Medulla oblongata (tissue), 1 donor: ENCODE results near the gene WDR82.

Source experiments
- DNase-seq: peaks from one replicate; pipeline ENCODE4 v3.0.0-alpha.2; 2015; ENCODE audit errors: extremely low spot score

WDR82 gene

GRCh38 chr3:52223449-52224408 is 54.7 kb downstream of the WDR82 start:
- DNase-seq = no peak

GRCh38 chr3:52222319-52223221 is 55.9 kb downstream of the WDR82 start:
- no peak for DNase-seq

- DNase-seq = no peak
Observed at GRCh38 chr3:52221563-52222318, 56.7 kb downstream of the WDR82 start.

GRCh38 chr3:52221141-52221562 is 57.3 kb downstream of the WDR82 start:
- DNase-seq = no peak

- DNase-seq = peak; percentile 83
Observed at GRCh38 chr3:52220380-52221026, 57.9 kb downstream of the WDR82 start.

- no peak for DNase-seq
Observed at GRCh38 chr3:52218937-52219650, 59.4 kb downstream of the WDR82 start.

GRCh38 chr3:52218454-52218853 is 60.0 kb downstream of the WDR82 start:
- no peak for DNase-seq

- no peak for DNase-seq
Observed at GRCh38 chr3:52218026-52218425, 60.4 kb downstream of the WDR82 start.

GRCh38 chr3:52217409-52217805 is 61.0 kb downstream of the WDR82 start:
- no peak for DNase-seq

- DNase-seq = no peak
Observed at GRCh38 chr3:52216585-52217408, 61.7 kb downstream of the WDR82 start.

GRCh38 chr3:52215351-52215750 is 63.1 kb downstream of the WDR82 start:
- DNase-seq = no peak

GRCh38 chr3:52213901-52214300 is 64.5 kb downstream of the WDR82 start:
- no peak for DNase-seq

- DNase-seq = no peak
Observed at GRCh38 chr3:52213005-52213404, 65.4 kb downstream of the WDR82 start.

GRCh38 chr3:52211268-52211891 is 67.1 kb downstream of the WDR82 start:
- no peak for DNase-seq

- no peak for DNase-seq
Observed at GRCh38 chr3:52210550-52211046, 67.9 kb downstream of the WDR82 start.

GRCh38 chr3:52210037-52210436 is 68.4 kb downstream of the WDR82 start:
- no peak for DNase-seq

- DNase-seq = no peak
Observed at GRCh38 chr3:52208556-52208955, 69.9 kb downstream of the WDR82 start.

GRCh38 chr3:52205727-52206372 is 72.6 kb downstream of the WDR82 start:
- no peak for DNase-seq
